ENCODE measurements around the gene NDUFV1. TPM values are rescaled to one million over a fixed set of nuclear protein-coding genes. Genes with fewer than 3 reads are reported as not detected.
"Not testable (repeated sequence)": the region's sequence is repeated elsewhere in the genome, so short reads cannot be mapped to it uniquely, and the experiment has no call there.

NDUFV1 gene
- total RNA-seq, 1 donor from 2014 or later, result 244 TPM

DNA sequence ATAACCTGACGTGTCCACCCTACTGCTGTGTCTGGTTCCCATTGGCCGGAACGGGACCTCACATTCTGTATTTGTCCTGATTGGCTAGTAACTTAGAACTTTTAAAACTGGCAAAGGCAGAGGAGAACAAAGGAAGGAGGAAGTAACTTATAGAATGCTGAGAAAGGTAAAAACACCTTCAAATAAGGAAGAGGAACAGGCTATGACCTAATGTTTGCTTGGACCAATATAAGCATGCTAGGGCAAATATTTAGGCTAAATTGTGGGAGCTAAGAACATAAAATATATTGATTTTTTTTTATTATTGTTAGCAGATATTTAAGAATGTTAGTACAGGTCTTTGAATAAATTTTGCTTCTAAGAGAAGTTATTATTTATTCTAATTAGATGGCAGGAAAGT, 30.7 kb downstream of the NDUFV1 start:
- intact Hi-C loops (cut with micrococcal nuclease), result not testable (repeated sequence)

DNA sequence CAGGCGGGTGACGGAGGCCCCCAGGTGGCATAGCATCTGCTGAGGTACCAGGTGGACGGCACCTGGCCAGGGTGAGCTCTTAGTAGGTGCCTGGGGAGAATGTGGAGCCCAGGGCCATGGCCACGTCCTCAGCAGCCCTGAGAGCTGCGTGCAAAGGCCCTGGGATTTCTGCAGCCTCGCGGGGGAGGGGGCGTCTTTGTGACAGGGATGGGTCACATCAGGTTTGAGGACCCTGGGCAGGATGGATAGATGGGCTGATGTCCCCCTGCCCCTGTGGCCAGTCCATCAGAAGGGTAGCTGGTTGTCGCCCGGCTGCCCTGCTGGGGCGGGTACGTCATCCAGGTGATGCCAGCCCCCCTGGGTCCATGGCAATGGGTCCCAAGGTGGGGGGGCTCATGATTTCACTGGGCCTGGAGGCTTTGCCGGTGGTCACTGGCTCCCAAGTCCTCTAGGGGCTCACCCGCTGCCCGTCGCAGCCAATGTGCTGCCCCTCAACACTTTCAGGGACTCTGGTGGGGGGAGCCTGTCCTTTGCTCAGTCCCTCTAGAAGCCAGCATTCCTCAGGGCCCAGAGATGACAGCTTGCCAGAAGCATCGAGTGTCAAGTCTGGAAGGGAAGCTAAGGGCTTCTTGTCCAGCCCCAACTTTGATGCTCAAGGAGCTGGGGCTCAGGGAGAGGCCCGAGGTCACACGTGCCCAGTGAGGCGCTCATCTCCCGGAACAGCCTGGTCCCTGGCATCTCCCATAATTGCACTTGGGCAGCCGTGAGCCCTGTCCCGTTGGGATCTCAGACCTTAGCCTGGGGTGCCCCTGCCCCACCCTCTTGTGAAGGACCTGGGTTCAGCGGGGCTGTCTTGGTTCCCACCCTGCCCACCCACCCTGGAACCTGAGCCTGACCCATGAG, 32.0 kb downstream of the NDUFV1 start:
- intact Hi-C loops (cut with micrococcal nuclease), result no loop called here

DNA sequence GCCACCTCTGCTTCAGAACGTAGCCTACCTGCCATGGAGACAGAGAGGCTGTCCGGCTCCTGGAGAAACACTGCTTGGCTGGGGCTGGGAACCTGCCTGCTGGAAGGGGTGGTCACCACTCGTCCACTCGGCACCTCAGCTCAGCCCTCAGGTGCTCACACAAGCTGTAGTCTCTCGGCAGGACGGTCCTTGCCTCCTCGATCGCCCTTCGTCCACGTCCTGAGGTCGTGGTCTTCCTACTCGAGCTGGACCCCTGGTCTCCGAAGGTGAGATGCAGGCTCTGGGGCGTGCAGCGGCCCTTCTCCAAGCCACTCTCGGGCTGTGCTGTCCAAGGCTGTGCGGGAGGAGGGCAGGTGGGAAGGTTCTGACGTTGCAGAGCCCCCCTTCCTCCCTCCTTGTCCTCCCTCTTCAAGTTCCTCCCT, 32.7 kb downstream of the NDUFV1 start, which contains the start of gene TBX10:
TBX10 (minus strand) TSS at position 326 of the 422 bp plus-strand sequence; CDS start at position 35, 291 bp downstream.
- intact Hi-C loops (cut with micrococcal nuclease), result no loop called here

DNA sequence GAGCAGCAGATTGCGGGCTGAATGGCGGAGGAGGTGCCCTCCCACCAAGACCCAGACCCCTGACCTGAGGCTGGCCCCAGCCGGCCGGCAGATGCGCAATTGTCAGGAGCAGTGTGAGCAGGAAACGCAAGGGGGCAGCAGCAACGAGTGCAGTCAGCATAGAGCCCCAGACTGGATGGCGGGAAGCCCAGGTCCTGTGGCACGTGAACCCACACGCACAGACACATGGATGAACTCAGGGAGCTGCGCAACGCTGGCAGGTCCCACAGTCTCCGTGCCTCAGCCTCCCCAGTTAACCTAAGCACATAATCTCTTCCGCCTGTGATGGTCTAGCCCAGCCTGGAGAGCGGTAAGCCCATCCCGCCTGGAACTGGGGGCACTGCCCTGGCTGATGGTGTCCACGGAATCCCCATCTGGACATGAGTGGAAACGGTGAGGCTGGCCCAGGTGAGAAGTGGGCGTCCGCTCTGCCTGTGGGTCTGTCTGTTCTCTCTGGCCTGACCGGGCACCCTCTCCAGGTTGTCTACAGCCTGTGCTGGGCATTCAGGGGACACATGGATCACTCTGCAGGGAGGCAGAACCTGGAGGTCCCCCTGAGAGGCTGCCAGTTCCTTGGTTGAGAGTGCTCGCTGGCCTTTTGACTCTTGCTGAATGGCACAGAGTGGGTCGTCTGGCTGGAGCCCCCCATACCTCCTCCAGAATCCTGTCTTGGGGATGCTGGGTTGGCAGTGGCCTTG, 33.5 kb downstream of the NDUFV1 start:
- intact Hi-C loops (cut with micrococcal nuclease), result loop anchor here (1.0 to 5.0 kb wide), 2 partner anchors 19 to 68 kb away; no protein-coding TSS in a partner anchor

DNA sequence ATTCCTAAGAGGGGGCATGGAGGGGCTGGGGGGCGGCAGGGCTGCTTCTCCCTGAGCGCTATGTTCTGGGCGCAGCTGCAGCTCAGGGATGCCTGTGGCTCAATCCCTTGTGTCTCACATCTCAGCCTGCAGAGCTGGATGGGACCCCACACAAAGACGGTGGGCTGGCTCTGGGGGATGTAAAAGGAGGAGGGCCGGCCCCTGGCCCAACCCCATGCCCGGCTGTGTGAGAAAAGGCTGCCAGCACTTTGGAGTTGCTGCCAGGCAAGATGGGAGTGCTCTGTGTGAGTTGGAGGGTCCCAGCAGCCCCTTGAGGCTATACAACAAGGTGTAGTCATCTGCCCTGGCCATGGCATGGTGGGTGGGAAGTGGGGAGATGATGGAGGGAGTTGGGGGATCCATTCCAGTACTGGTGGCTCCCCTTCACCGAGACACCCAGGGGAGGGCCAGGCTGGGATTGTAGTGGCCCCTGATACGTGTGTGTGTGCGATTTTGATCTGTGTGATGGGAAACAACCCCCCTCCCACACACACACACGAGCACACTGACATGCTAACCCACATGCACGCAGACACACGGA, 34.1 kb downstream of the NDUFV1 start:
- intact Hi-C loops (cut with micrococcal nuclease), result loop anchor here (1.0 to 5.0 kb wide), 2 partner anchors 18 to 69 kb away; no protein-coding TSS in a partner anchor

DNA sequence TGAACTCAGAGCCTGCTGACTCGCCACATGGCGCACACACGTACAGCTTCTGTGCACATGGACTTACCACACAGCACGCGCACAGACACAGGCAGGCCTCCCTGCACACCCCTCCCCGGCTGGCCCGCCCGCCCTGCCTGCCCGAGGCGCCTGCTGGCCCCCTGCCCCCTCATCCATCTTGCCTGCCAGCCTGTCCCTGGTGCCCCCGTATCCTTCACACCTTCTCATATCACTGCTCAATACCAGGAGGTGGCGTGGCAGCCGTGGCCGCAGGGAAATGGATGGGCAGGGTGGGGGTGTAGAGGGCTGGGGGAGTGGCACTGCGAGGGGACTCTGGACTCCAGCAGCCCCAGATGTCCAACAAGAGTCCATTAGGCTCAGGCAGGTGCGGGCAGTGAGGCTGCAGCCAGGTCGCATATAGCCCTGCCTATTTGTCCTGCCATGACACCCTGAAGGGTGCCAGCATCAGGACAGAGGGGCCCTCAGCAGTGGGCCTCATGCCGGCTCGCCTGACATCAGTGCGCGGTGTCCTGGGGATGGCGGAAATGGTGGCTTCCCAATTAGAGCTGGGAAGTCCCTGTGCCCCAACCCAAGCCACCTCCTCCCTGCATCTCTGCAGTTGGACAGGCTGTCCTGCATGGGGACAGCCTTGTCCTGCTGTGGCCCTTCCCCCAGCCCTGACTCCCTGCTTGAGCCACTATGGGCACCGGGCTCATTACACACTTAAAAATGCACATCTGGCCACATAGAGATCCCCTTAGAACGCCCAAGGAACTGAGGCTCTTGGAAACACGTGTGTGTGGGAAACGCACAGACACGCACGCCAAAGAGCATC, 34.8 kb downstream of the NDUFV1 start:
- intact Hi-C loops (cut with micrococcal nuclease), result loop anchor here (5.0 kb wide), 1 partner anchor 69 kb away; no protein-coding TSS in a partner anchor

DNA sequence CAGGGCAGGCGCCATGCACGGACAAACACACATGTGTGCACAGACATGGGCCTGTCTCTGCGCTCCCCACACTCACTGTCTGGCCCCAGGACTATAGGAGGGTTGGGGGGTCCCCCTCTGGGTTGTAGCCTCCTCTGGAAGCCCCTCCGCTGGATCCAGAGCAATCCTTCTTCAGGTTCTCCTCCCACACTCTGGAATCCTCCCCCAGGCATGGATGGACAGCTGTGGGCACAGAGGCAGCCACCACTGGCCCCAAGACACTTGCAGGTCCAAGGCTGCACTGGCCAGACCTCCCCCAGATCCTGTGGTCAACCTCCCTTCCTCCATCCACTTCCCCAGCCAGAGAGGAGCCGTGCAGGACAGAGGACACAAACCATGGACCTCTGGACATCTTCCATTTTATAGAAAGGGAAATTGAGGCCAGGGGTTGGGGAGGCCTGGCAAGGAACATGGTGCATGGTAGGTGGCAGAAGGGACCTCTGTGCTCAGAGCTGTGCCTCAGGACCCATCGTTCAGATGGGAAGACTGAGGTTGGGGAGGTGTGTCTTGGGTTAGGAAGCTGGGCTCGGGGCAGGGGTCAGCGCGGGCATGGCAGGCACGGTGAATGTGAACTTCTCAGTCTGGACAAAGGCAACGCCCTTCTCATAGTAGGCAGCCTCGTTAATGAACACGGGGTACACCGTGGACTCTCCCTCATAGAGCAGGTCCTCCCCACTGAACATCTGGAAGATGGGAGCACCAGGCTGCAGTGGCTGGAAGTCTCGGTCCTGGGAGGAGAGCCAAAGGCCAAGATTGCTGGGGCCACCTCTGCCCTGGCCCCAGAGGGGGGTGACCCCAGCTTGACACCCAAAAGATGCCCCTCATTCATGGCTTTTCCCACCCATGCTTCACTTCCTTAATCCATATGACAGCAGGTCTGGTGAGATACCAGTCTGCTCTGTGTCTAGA, 35.7 kb downstream of the NDUFV1 start:
- intact Hi-C loops (cut with micrococcal nuclease), result loop anchor here (5.0 kb wide), 1 partner anchor 70 kb away; no protein-coding TSS in a partner anchor

DNA sequence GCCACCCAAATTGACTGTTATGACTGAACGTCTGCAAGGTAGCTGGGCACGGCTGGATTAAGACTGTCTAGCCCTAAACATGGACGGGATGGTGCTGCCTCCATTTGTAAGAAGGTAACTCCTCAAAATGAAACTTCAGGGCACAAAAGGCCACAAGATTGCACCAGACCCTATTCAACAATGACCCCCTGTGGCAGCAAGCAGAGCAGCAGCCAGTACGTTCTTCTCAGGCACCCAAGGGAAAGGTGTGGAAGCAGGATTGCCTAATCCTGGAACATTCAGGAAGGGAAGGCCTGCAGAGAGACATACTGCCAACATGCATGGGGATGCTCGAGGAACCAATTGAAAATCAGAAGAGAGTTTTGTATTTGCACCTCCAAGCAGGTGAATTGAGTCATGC, 37.3 kb downstream of the NDUFV1 start:
- intact Hi-C loops (cut with micrococcal nuclease), result loop anchor here (5.0 kb wide), 1 partner anchor 72 kb away; no protein-coding TSS in a partner anchor

DNA sequence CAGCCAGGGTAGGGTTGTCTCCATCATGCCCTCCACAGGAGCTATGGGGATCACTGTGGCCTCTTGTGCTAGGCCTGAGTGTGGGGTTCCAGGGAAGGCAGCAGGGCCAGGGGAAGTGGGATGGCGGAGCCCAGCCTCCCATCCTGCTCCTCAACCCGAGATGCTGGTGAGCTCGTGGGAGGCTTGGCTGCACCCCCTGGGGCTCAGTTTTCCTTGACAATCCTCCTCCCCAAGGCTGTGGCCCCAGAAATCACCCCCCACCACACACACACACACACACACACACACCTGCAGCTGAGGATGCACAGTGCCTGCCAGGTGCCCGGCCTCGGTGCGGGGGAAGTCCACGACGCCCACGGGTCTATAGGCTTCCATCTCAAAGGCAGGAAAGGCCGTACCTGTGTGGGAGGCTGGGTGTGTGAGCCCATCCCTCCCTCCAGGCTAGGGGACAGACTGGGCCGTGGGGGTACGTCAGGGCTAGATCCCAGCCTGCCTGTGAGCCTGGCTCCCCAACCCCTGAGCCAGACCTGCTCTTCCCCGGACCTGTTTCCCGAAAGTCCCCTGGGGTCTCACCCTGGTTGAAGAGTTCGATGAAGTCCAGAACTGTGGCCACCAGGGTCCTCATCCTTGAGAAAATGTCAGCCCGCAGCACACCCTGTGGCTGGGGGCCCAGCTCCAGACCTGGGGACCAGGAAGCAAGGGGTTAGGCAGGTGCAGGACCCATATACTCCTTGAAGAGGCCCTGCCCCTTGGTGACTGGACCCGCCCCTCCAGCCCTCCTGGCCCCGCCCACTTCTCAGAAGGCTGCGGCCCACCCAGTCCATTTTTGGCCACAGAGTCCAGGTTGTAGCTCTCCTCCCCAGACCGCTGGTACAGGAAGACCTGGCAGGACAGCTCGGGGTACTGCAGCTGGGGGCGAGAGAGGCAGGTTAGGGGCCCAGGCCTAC, 38.0 kb downstream of the NDUFV1 start:
- intact Hi-C loops (cut with micrococcal nuclease), result loop anchor here (5.0 kb wide), 2 partner anchors 72 to 163 kb away; no protein-coding TSS in a partner anchor

DNA sequence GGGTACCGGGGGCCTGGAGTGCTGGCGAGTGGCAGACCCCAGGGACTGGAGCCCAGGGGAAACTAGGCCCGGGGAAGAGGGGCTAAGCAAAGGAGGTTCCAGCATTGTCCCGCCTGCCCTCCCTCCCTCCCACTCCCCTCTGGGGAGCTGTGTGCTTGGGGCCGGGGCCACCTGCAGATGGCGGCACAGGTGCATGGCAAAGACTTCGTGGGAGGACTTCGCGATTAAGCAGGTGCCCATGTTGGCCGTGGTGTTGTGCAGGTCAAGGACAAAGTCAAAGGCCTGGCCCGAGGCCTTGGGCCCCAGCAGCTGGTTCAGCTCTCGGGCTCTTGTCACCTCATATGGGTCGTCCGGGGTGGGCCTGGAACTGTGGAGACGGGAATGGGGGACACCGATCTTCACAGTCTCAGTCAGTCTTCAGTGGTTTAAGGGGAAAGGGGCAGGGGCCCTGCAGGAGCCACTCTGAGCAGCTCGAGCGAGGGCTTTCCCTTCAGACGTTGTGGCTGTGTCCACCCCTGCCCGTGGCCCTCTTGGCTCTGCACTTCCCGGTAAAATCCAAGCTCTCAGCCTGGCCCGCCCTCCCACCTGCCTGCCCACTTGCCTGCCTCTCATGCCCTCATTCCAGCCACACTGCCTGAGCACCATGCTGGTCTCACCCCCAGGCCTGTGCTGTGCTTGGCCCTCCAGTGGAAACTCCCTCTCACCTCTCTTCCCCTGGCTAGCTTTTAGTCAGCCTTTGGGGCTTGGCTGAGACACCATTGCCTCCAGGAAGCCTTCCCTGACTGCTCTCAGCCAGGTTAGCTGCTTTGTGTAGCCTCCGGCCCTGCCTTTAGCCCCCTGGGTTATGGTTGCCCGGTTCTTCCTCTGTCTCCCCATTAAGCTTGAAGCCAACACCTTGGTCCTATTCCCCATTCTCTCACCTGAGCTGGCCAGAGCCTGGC, 39.1 kb downstream of the NDUFV1 start:
- intact Hi-C loops (cut with micrococcal nuclease), result loop anchor here (5.0 kb wide), 1 partner anchor 162 kb away; no protein-coding TSS in a partner anchor

DNA sequence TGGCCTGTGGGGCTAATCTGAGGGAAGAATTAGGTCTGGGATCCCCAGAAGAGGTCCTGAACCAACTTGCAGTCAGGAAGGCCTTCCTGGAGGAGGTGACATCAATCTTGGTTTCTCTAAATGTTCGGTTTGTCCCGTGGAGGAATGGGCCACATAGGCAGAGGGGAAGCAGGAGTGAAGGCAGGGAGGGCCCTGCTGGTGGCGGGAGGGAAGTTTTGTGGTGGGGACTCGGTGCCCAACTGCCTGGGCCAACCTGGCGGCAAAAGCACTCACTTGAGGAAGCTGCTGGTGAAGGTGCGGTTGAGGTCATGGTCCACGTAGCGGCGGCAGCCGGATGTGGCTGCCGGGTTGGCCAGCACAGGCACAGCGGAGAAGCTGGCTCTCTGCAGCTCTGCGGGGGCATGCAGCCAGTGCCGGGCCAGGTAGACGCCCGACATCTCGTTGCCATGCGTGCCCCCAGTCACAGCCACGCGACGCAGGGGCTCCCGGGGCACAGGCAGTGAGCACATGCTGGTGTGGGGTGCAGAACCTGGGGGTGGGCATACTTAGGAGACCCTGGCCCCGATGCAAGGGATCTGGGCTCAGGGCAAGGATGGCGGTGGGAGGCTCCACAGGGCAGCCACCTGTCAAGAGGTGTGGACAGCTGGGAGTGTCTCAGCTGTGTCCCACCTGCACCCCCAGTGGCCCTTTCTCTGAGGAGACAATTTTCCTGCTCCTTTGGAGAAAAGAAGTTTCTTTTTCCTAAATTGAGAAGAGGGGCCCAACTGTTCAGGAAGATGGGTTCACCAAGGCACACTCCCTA, 40.0 kb downstream of the NDUFV1 start:
- intact Hi-C loops (cut with micrococcal nuclease), result loop anchor here (5.0 kb wide), 1 partner anchor 161 kb away; no protein-coding TSS in a partner anchor

DNA sequence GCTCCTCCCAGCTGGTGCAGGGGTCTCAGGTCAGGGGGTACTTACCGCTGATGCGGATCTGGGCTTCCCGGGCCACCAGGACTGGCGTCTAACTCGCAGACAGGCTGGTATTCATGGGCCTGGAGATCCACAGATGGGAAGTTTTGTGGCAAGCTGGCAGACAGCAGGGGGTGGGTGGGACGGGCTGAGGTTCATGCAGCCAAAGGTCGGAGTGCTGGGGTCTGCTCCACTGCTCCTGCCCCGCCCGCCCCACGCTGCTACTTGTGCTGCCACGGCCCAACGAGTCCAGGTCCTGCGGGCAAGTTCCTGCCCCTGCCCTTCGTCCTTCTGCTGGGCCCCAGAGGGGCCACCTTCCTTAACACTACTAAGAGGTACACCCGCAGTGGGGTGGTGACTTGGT, 40.7 kb downstream of the NDUFV1 start:
- intact Hi-C loops (cut with micrococcal nuclease), result loop anchor here (5.0 kb wide), 1 partner anchor 160 kb away; no protein-coding TSS in a partner anchor

DNA sequence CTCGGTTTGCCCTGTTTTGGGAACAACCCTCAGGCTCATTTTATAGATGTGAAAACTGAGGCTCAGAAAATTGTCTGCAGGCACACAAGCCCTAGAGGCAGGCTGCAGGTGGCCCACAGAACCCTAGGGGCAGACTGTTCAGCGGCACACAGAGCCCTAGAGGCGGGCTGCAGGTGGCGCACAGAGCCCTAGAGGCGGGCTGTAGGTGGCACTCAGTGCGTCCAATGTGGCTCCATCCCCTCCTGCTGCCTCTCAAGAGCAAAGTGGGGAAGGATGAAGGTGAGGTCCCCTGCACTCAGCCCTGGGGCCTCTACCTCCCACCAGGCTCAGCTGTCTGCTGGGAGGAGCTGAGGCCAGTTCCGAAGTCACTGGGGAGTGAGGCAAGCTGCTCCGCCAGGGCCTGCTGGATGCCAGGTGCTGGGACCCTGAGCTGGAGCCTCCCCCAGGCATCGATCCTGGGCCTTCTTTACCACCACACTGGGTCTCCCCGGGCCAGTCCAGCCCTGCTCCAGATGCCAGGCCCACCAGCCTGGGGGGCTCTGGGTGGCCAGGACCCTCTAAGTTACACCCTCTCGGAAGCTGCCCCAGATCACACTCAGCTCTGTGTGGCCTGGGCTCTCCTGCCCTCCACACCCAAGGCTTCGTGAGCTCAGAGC, 41.5 kb downstream of the NDUFV1 start:
- intact Hi-C loops (cut with micrococcal nuclease), result loop anchor here (5.0 kb wide), 1 partner anchor 159 kb away; no protein-coding TSS in a partner anchor

DNA sequence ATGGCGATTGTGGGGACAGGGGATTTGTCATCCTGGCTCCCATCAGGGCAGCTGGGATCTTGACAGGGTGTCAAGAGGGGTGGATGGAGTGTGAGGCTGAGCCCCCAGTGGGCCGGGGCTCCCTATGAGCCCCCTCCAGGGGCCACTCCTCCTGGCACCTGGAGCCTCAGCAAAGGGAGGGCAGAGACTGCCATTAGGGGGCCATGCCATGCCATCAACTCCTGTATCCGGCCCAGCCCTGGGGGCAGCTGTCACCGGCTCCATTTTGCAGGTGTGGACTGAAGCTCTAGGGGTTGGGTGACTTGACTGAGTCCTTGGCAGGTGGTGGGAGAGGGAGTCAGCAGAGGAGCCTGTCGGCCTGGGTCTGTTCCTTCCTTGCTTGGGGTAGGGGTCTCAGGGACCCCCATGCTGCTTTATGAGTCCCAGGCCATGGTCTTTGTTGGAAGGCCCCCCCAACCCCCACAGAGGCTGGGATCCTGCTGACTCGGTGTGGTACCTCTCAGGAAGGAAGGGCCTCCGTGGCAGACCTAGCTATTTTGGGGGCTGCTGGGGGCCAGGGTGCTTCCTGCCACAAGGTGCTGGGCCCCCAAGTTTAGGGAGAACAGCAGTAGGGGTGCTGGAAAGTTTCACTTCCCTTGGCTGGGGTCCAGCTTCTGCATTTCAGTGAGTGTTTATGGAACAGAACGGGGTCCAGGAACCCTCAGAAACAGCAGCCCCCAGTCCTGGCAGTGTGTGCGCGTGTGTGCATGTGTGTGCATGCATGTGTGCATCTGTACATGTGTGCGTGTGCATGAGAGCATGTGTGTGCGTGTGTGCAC, 42.3 kb downstream of the NDUFV1 start:
- intact Hi-C loops (cut with micrococcal nuclease), result loop anchor here (5.0 kb wide), 1 partner anchor 158 kb away; no protein-coding TSS in a partner anchor

All from T-helper 1 cell treated with Interleukin-12 subunit alpha and Interleukin-12 subunit beta and Interleukin-4 antibody, amounts not matched to agents 30 ng/mL and 1 ng/mL, for 36 hours (primary cell).